NCI-H146 (cell line): ENCODE results near the gene TBC1D24.
"Not testable (repeated sequence)": the region's sequence is repeated elsewhere in the genome, so short reads cannot be mapped to it uniquely, and the experiment has no call there.

Experiments
- DNase-seq: peaks from one replicate; lab custom pipeline; 2025; lab: John Stamatoyannopoulos, UW

TBC1D24 gene

DNA sequence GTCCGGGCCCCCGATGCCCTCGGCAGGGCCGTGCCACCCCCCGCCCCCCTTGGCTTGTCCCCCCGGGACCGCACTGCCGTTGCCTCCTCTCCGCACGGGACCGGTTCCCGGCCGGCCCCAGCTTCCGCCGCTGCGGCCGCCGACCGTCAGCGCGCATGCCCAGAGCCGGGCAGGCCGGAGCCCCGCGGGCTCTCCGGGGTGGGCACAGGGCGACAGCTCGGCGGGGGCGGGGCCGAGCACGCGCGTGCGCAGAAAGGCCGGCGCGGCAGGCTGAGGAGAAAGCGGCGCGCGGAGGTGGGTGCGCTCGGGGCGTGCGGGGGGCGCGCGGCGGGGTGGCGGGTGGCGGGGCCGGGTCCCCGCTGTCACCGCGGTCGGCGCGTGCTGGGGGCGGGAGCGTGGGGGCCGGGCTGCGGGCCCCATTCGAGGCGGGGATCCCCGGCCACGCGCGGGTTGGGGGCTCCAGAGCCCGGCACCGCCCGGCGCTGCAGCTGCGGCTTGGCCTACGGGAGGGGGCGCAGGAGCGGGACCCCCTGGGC lies at the start of gene TBC1D24:
Gene TBC1D24 (plus strand): TSS at position 251 of the 536 bp plus-strand sequence. CDS start 21,022 bp downstream, outside the sequence.
- DNase-seq = peak; percentile 87

DNA sequence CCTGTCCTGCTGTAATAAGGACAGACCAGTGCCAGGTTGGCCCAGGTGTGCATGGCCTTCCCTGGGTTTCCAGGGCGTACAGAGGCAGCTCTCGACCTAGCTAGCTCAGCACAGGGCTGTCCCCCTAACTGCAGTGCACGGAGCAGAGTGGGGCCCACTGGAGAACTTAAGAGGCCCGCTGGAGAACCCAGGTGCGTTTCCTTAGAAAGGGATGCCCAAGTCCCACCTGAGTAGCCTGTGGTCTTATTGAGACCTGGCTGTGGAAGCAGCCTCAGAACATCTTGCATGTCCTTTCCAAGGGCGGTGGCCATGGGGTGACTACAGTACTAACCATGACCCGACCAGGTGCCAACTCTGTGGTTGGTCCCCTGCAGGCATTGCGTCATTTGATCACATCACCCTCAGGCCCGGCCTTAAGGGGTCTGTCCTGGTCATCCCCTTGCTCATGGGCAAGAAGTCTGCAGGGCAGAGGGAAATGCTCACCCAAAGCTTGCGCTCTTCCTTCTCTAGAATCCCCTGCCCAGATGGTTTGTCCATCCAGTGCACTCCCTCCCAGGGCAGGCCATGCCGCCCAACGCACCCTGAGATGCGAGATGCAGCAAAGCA lies 49.0 kb upstream of the TBC1D24 start:
- DNase-seq = no peak

DNA sequence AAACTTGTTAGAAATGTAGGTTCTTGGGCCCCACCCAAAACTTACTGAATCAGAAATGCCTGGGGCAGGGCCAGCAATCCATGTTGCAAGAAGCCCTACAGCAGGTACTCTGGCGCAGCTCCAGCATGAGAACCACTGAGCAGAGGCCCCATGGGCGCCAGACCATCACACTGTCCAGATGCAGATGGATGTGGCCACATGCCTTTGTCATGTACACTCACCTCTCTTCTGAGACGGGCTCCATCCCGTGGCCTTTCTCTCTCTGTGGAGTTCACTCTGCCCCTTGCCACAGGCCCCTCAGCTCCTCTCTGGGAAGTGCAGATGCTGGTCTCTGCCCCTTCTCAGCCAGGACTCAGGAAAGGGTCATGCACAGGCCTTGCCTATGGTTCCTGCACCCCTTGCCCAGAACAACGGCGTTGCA lies 48.0 kb upstream of the TBC1D24 start:
- no peak for DNase-seq

DNA sequence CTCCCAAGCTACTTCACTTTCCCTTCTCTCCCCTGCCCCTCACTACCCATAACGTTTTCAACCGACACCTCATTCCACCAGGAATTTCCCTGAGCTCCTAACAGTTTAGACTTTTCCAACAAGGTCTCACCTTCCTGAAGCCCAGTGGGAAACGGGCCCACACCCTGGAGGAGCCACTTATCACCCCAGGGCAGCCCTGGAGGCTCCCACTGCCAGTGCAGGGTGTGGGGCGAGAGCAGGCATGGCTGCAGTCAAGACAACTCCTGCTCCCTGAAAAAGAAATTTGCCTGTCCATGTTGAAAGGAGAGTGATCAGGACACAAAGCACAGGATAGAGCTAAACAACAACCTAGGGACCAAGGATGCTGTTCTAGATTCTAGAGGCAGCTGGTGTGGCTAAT lies 47.4 kb upstream of the TBC1D24 start:
- no peak for DNase-seq

DNA sequence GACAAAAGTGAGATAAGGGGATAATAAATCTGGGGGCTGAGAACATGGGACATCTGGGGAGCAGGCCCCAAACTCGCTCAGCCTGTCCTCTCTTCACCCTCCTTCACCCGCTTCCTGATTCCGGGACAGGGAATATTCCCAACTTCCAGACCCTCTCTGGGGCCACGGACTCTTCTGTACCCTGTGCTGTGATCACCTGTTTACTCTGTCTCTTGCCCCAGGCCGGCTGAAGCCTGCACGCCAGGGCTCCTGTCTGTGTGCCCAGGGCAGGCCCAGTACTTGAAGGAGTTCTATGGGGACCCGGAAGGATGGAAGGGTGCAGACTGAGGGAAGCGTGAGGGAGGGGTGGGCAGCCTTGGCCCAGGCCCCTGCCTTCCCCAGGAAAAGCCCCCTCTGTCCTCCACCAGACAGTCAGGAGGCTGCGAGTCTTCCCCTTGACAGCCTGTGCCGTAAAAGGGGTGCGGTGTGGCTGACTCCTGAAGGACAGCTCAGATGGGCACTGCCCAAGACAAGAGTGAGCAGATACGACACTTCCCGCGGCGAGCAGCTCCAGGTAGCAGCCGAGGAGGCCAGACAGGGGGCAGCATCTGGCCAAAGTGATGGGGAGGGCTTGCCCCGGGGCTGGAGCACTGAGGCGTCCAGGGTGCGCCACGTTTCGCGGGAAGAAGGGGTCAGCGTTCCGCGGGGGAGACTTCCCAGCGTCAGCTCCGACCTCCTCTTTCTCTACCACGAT lies 46.7 kb upstream of the TBC1D24 start:
- peak; percentile 81 for DNase-seq

- no peak for DNase-seq
Observed at GRCh38 chr16:2428784-2429033, 46.2 kb upstream of the TBC1D24 start.

DNA sequence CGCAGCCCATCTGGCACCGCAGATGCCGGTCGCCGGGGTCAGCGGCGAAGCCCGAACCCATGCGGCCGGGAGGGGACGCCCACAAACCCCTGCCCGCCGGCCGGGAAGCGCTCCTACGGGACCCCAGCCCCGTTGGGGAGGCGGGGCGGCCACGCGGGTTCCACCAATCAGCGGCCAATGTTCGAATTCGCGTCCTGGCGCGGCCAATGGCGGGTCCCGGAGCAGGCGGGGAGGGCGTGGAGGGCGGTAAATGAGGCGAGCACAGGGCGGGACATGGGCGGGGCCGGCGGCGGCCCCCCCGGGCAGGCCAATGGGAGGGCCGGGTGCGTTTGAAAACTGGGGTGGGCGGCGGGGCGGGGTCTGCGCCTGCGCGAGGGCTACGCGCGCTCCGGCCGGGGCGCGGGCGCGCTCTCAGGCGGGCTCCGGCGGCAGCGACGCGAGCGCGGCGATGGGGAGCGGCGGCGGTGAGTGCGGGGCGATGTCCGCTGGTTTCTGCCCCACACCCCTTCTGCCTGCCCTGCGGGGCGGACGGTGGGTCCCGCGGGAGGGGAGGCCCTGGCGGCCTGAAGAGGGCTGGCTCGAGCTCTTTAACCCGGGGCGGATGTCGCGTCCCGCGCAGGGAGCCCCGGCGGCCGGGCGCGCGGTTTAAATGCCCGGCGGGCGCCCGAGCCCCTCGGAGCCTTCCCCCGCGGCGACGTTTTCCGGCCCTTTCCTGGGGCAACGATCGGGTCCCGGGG lies 45.7 kb upstream of the TBC1D24 start, which contains the start of gene CCNF:
Gene CCNF (plus strand): TSS at position 414 of the 737 bp plus-strand sequence. CDS start 35 bp downstream, at position 449.
- peak; percentile 98 for DNase-seq

DNA sequence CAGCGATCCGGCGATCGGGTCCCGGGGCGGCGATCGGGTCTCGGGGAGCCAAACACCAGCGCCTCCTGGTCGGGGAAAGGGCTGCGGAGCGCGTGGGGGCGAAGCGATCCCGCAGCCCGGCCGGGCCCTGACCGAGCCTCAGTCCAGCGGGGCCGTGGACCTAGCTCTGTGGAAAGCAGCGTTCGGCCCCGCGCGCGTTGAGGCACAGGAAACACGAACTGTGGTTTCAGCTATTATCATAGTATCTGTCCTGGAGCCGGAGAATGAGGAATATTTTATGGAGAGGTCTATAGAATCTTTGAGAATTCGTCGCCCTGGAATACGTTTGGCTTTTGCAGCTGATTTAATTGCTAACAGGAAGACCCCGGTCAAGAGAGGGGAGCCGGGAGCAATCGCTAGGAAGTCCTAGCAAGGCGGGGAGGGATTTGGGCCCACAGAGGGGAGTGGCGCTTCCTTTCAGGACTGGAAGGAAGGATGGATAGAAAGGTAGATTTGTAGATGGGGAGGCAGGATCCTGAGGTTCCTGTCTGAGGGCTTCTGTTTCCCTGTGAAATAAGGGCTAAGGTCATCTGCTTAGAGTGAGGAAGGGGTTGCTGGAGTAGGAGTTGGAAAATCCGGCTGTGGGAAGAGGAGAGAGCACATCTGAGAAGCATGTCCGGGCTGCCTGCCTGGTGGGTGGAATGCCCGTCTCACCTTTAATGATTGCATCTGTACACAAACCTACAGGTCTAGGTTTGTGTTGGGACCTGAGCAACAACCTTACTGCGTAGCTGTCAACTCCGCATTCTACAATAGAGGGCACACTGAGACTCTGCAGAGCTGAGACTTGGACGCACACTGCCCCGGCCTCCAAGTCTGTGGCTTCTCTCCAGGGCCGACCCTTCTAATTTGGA lies 44.9 kb upstream of the TBC1D24 start:
- peak; percentile 53 for DNase-seq

GRCh38 chr16:2432286-2432685 lies 42.6 kb upstream of the TBC1D24 start:
- DNase-seq = no peak

DNA sequence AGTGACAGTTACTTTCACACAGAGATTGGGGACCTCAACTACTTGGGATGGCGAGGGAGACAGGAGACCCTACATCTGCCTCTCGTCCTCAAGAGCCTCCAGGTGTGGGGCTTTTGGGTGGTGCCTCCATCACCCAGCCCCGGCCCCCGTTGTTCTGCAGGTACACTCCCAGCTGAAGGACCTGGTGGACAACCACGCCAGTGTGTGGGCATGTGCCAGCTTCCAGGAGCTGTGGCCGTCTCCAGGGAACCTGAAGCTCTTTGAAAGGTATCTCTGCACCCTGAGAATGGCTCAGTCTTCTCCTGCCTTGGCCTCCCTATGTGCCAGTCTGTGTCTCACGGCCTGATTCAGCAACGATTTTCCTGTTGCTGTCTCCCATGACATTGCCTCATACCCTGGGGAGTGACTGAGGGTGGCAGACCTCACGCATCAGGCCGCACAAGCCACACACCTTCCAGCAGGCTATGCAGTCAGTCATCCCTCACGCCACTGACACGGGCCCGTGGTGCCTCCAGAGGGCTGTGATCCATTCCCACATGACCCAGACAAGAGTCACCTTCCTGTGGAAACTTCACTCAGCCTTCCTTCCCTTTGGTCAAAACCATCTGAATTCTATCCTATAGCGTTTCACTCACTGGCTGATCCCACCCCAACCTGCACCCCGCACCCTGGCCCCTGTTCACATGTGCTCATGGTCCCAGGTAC lies 42.0 kb upstream of the TBC1D24 start:
- DNase-seq = no peak

GRCh38 chr16:2435236-2435635 lies 39.7 kb upstream of the TBC1D24 start:
- DNase-seq = not testable (repeated sequence)

GRCh38 chr16:2436110-2436509 lies 38.8 kb upstream of the TBC1D24 start:
- no peak for DNase-seq

GRCh38 chr16:2437032-2437790 lies 37.7 kb upstream of the TBC1D24 start:
- no peak for DNase-seq

GRCh38 chr16:2438121-2438520 lies 36.8 kb upstream of the TBC1D24 start:
- no peak for DNase-seq

DNA sequence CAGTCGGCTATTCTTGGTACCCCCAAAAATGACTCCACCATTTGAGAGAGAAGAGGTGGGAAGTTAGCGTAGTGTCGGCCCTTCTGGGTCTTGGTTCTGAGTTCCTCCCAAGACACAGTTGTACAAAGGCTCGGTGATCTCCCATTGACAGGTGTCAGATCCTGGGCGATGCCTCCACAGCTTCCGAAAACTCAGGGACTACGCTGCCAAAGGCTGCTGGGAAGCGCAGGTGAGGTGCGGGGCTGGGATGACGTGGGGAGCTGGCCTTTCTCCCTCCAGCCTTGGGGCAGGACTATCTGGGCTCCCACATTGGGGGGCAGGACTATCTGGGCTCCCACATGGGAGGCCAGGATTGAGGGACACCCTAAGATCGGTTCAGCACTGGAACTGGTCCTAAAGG lies 35.3 kb upstream of the TBC1D24 start:
- no peak for DNase-seq

DNA sequence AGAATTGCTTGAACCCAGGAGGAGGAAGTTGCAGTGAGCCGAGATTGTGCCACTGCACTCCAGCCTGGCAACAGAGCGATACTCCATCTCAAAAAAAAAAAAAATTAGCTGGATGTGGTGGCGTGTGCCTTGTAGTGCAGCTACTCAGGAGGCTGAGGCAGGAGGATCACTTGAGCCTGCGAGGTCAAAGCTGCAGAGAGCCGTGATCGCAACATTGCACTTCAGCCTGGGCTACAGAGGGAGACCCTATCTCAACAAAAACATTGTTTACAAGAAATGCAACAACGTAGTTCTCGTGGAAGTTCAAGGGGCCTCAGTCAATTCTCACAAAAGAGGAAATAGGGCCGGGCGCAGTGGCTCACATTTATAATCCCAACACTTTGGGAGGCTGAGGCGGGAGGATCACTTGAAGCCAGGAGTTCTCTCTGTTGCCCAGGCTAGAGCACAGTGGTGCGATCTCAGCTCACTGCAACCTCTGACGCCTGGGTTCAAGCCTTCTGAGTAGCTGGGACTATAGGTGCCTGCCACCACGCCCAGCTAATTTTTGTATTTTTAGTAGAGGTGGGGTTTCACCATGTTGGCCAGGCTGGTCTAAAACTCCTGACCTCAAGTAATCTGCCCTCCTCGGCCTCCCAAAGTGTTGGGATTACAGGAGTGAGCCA lies 33.7 kb upstream of the TBC1D24 start:
- DNase-seq = not testable (repeated sequence)

- no peak for DNase-seq
Observed at GRCh38 chr16:2443555-2443954, 31.4 kb upstream of the TBC1D24 start.

- no peak for DNase-seq
Observed at GRCh38 chr16:2447920-2448583, 26.9 kb upstream of the TBC1D24 start.

- no peak for DNase-seq
Observed at GRCh38 chr16:2449118-2449517, 25.8 kb upstream of the TBC1D24 start.
